Stimulated activated memory B cell treated with anti-CD40 and anti-IgM and Interleukin-4, amounts not matched to agents 10 μg/mL and 1 μg/mL and 100 μg/mL, for 72 hours (primary cell): ENCODE measurements around the gene ING2.
"Not testable (repeated sequence)": the region's sequence is repeated elsewhere in the genome, so short reads cannot be mapped to it uniquely, and the experiment has no call there.

ENCODE experiments used
- ATAC-seq: fragments of 150-1000 bp; cut with Tn5 transposase; 2 replicates; pipeline ENCODE4 v1.10.0; 2021
- H3K27ac Mint-ChIP-seq: one replicate; pipeline ENCODE4 v1.8.0; 2022; ENCODE audit warnings: mild to moderate bottlenecking, mixed read lengths
- H3K27me3 Mint-ChIP-seq: one replicate; pipeline ENCODE4 v1.8.0; 2022; ENCODE audit warnings: mixed read lengths
- H3K36me3 Mint-ChIP-seq: one replicate; pipeline ENCODE4 v1.8.0; 2022; ENCODE audit warnings: mixed read lengths
- H3K4me1 Mint-ChIP-seq: one replicate; pipeline ENCODE4 v1.8.0; 2022; ENCODE audit warnings: mixed read lengths
- H3K4me3 Mint-ChIP-seq: one replicate; pipeline ENCODE4 v1.8.0; 2022; ENCODE audit warnings: mild to moderate bottlenecking, moderate library complexity, mixed read lengths
- H3K9me3 Mint-ChIP-seq: one replicate; pipeline ENCODE4 v1.8.0; 2022; ENCODE audit warnings: mixed read lengths

The ING2 gene

DNA sequence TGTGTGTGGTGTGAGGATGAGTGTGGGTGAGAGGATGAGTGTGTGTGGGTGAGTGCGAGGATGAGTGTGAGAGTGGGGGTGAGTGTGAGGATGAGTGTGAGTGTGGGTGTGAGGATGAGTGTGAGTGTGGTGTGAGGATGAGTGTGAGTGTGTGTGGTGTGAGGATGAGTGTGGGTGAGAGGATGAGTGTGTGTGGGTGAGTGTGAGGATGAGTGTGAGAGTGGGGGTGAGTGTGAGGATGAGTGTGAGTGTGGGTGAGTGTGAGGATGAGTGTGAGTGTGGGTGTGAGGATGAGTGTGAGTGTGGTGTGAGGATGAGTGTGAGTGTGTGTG, 48.3 kb downstream of the ING2 start:
- not testable (repeated sequence) for H3K36me3 Mint-ChIP-seq, ATAC-seq, H3K4me1 Mint-ChIP-seq, H3K4me3 Mint-ChIP-seq, H3K27ac Mint-ChIP-seq
- Mint-ChIP-seq H3K9me3 (peaks cover 20% of the 10 kb centered on the region), H3K27me3 (peaks cover 21% of the 10 kb centered on the region)

DNA sequence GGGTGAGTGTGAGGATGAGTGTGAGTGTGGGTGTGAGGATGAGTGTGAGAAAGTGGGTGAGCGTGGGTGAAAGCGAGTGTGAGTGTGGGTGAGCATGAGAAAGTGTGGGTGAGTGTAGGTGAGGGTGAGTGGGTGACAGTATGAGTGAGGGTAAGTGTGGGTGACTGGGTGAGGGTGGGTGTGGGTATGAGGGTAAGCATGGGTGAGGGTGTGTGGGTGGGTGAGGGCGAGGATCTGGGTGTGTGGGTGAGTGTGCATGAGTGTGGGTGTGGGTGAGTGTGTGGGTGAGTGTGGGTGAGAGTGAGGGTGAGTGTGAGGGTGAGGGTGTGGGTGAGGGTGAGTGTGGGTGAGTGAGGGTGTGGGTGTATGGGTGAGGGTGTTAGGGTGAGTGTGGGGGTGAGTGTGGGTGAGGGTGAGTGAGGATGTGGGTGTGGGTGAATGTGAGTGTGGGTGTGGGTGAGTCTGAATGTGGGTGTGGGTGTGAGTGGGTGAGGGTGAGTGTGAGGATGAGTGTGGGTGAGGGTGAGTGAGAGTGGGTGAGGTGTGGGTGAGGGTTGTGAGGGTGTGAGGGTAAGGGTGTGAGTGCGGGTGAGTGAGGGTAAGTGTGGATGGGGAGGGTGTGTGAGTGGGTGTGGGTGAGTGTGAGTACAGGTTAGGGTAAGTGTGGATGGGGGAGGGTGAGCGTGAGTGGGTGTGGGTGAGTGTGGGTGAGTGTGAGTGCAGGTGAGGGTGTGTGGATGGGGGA, 48.9 kb downstream of the ING2 start:
- Mint-ChIP-seq H3K27me3 (peaks cover 14% of the 10 kb centered on the region), H3K9me3 (peaks cover 20% of the 10 kb centered on the region), H3K4me3 (no peak overlapping the region), H3K27ac (no peak overlapping the region), H3K36me3 (no peaks in the 10 kb centered on the region), H3K4me1 (no peaks in the 10 kb centered on the region)
- peak; percentile 39 for ATAC-seq

DNA sequence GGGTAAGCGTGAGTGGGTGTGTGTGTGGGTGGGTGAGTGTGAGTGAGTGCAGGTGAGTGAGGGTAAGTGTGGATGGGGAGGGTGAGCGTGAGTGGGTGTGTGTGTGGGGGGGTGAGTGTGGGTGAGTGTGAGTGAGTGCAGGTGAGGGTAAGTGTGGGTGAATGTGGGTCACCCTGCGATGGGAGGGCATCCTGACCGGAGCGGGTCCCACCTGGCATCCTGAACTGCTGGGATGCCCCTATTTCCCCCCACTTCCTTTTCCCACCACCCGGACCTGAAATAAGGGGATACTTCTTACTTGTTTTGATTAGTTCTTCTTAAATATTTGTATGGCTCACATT, 49.5 kb downstream of the ING2 start:
- Mint-ChIP-seq H3K27me3 (peaks cover 9% of the 10 kb centered on the region), H3K27ac (no peak overlapping the region), H3K4me1 (no peaks in the 10 kb centered on the region), H3K9me3 (peaks cover 20% of the 10 kb centered on the region), H3K4me3 (no peak overlapping the region), H3K36me3 (no peaks in the 10 kb centered on the region)
- no peak for ATAC-seq

DNA sequence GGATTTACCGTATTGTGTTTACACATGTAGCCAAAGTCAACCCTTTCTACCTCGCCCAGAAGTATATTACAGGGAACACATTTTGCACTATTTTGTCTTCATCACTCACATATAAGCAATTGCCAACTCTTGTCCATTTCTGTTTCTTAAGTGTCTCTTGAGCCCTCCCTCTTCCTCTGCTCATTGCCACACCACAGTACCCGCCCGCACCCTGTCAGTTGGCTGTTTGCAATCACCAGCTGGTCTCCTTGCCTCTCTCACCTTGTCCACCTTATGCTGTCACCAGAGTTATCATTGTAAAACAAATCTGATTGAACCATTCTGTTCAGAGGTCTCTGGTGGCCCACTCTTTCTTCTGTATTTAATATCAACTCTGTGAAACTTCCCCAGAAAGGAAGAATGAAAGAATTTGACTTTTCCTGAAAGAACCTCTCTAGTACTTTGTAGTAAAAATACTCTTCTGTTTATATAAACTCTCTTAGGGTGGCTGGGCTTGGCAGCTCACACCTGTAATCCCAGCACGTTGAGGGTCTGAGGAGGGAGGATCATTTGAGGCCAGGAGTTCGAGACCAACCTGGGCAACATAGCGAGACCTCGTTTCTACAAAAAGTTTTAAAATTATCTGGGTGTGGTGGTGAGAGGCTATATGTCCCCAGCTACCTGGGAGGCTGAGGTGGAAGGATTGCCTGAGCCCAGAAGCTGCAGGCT, 50.2 kb downstream of the ING2 start:
- no peak for ATAC-seq
- Mint-ChIP-seq H3K36me3 (no peaks in the 10 kb centered on the region), H3K4me3 (no peak overlapping the region), H3K27ac (no peak overlapping the region), H3K9me3 (peaks cover 20% of the 10 kb centered on the region), H3K27me3 (peaks cover 8% of the 10 kb centered on the region), H3K4me1 (no peaks in the 10 kb centered on the region)

DNA sequence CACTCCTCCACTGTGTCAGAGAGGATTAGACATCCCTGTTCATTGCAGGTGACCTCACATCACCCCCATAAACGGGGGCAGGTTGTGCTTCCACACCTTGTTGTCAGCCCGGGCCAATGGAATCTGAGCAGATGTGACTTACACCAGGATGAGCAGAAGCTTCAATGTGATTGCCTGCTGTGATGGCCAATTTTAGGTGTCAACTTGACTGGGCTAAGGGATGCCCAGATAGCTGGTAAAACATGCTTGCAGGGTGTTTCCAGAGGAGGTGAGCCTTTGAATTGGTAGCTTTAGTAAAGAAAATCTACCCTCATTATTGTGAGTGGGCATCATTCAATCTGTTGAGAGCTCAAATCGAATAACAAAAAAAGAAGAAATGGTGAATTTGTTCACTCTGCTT, 52.1 kb downstream of the ING2 start:
- Mint-ChIP-seq H3K27ac (no peak overlapping the region), H3K27me3 (peaks cover 8% of the 10 kb centered on the region), H3K36me3 (no peaks in the 10 kb centered on the region), H3K4me3 (no peak overlapping the region), H3K4me1 (no peaks in the 10 kb centered on the region), H3K9me3 (peaks cover 20% of the 10 kb centered on the region)
- ATAC-seq = no peak

DNA sequence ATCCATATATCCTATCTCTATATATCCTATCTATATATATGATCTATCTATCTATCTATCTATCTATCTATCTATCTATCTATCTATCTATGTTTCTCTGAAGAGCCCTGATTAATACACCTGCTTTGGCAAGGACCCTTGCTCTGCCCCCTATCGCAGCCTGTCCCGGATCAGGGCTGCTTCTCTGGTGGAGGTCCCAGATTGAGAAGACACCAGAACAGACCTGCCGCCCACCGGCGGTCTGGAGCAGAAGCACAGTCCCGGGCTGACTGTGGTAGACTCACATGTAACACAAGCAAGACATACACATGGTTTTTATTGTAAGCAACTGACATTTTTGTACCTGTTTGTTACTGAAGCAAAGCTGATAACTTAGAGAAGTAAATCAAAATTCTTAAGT, 52.8 kb downstream of the ING2 start:
- no peak overlapping the region for H3K27ac Mint-ChIP-seq
- no peaks in the 10 kb centered on the region for H3K4me1 Mint-ChIP-seq
- H3K27me3 Mint-ChIP-seq = peaks cover 8% of the 10 kb centered on the region
- no peaks in the 10 kb centered on the region for H3K36me3 Mint-ChIP-seq
- H3K4me3 Mint-ChIP-seq = no peak overlapping the region
- H3K9me3 Mint-ChIP-seq = peaks cover 18% of the 10 kb centered on the region
- no peak for ATAC-seq

DNA sequence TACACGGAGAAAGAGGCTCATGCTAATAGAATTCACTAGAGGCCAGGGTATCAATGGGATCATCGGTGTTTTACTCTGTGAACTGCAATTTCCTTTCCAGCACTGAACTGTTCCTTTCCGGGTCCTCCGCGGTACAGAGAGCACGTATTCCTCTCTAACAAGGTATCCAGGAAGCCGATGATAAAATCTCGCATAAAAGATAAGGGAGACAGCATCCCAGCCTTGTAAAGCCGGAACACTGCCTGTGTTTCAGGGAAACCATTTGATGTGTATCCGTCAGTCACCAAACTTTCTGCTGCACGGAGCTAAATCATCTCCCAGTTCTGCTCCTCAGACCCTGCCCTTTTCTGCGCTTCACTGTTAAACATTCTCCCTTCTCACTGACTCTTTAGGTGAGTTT, 54.0 kb downstream of the ING2 start:
- ATAC-seq = no peak
- Mint-ChIP-seq H3K27me3 (peaks cover 8% of the 10 kb centered on the region), H3K9me3 (peaks cover 6% of the 10 kb centered on the region), H3K36me3 (no peaks in the 10 kb centered on the region), H3K27ac (no peak overlapping the region), H3K4me3 (no peak overlapping the region), H3K4me1 (no peaks in the 10 kb centered on the region)

DNA sequence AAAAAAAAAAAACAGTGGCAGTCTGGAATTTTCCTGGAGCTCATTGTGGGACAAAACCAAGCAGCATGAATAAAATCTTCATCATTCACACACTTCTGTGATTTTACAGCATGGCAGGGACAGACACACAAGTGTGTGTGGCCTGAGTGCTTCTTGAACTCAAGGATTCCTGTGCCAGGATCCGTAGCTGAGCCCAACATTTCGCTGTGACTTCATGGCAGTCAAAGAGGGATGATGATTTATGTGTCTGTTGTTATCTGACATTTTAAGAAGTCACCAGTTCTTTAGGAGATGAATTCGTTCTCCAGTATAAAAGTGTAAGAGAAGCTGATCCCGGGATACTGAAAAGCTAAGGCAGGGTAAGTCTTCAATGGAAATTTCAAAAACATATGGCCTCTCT, 57.0 kb downstream of the ING2 start:
- ATAC-seq = no peak
- H3K4me3 Mint-ChIP-seq = no peak overlapping the region
- H3K4me1 Mint-ChIP-seq = no peaks in the 10 kb centered on the region
- H3K36me3 Mint-ChIP-seq = no peaks in the 10 kb centered on the region
- peaks cover 22% of the 10 kb centered on the region for H3K27me3 Mint-ChIP-seq
- H3K27ac Mint-ChIP-seq = no peak overlapping the region
- no peaks in the 10 kb centered on the region for H3K9me3 Mint-ChIP-seq
